Measurements from ENCODE around the gene RNF5.
"Not testable (repeated sequence)": the region's sequence is repeated elsewhere in the genome, so short reads cannot be mapped to it uniquely, and the experiment has no call there.

RNF5 gene

DNA sequence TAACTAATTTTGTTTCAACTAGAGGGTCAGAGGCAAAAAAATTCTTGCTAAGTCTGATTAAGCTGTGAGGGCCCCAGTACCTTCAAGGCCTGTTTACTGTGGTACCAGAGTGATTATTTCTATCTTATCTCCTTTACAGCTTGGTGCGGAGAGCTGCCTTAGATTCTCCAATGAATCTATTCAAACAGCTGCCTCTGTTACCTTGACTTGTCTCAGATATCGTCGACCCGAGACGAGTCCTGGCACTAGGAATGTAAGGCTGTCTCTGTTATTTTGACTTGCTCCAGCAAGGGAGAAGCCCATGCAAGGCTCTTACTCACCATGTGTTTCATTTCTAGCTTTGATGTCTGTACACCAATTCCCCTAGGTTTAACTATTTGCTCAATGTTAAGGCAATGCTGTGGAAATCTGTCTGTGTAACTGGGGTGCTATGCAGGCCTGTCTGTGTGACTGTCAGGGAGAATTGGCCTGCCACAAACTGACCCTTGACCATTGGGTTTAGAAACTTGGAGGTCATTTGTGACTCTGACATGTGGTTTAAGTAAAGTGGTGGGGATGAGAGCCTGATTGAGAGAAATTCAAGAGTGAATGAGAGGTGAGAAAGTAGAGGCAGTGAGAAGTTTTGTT is 37.7 kb upstream of the RNF5 start:
- H2BK5ac ChIP-seq (ENCODE audit: low read depth, low read length, poor library complexity): no peak overlapping the region
- no peak overlapping the region for H2AK5ac ChIP-seq (ENCODE audit: low read length)
- H3K79me1 ChIP-seq (ENCODE audit: low read length): no peaks in the 10 kb centered on the region
- no peaks in the 10 kb centered on the region for H3K27me3 ChIP-seq (ENCODE audit: insufficient read depth, low read length)
- H2BK12ac ChIP-seq (ENCODE audit: low read length): no peak overlapping the region
- H4K8ac ChIP-seq (ENCODE audit: low read depth, low read length): no peak overlapping the region
- no peak for DNase-seq
- H3K79me2 ChIP-seq (ENCODE audit: control insufficient read depth, insufficient read depth, low read length, poor library complexity): no peaks in the 10 kb centered on the region
- no peak overlapping the region for H3K27ac ChIP-seq (ENCODE audit: low read depth, low read length)
- H3K4ac ChIP-seq (ENCODE audit: low read depth, low read length): no peak overlapping the region
- no peak overlapping the region for H3K4me2 ChIP-seq (ENCODE audit: low read length)
- no peaks in the 10 kb centered on the region for H3K4me1 ChIP-seq (ENCODE audit: control insufficient read depth in 1 of 2, insufficient read depth in 2 of 2, low read length in 2 of 2)
- no CpG with 5 or more reads among the region's 5 CpGs for WGBS (ENCODE audit: extremely low coverage, insufficient coverage, insufficient read length)
- no peak overlapping the region for H3K4me3 ChIP-seq (ENCODE audit: low read depth, low read length)
- H4K91ac ChIP-seq (ENCODE audit: low read depth, low read length): no peak overlapping the region
- no peak overlapping the region for H3K9ac ChIP-seq (ENCODE audit: low read length)
- no peak overlapping the region for H2BK120ac ChIP-seq (ENCODE audit: insufficient read depth, low read length, poor library complexity)
- H2AFZ ChIP-seq (ENCODE audit: insufficient read depth, low read length, poor library complexity): no peak overlapping the region
- H4K12ac ChIP-seq (ENCODE audit: low read depth, low read length): no peak overlapping the region
- H3K18ac ChIP-seq (ENCODE audit: low read length): no peak overlapping the region
- no peak overlapping the region for H3K14ac ChIP-seq (ENCODE audit: low read length)
- H3K36me3 ChIP-seq (ENCODE audit: control insufficient read depth in 1 of 2, insufficient read depth in 2 of 2, low read length in 2 of 2): no peaks in the 10 kb centered on the region
- no peaks in the 10 kb centered on the region for H3K9me3 ChIP-seq (ENCODE audit: insufficient read depth, low read depth, low read length)
- H3K23ac ChIP-seq (ENCODE audit: low read length): no peak overlapping the region

DNA sequence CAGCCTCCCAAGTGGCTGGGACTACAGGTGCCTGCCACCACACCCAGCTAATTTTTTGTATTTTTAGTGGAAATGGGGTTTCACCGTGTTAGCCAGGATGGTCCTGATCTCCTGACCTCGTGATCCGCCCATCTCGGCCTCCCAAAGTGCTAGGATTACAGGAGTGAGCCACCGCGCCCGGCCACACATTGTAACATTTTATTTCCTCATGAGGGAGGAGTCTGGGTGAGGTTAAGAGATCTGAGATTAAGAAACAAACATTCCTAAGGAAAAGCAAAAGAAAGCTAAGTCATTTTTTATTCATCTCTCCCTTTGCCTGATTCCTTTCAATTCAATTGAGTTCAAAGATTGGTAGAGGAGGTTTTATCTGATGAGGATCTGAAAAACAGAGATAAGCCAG is 34.0 kb upstream of the RNF5 start:
- H3K9ac ChIP-seq (ENCODE audit: low read length); H4K91ac ChIP-seq (ENCODE audit: low read depth, low read length); H3K9me3 ChIP-seq (ENCODE audit: insufficient read depth, low read depth, low read length); H3K27ac ChIP-seq (ENCODE audit: low read depth, low read length); H3K79me1 ChIP-seq (ENCODE audit: low read length); H2BK12ac ChIP-seq (ENCODE audit: low read length); H2BK5ac ChIP-seq (ENCODE audit: low read depth, low read length, poor library complexity); H3K4me2 ChIP-seq (ENCODE audit: low read length); H3K4me1 ChIP-seq (ENCODE audit: control insufficient read depth in 1 of 2, insufficient read depth in 2 of 2, low read length in 2 of 2); H3K27me3 ChIP-seq (ENCODE audit: insufficient read depth, low read length); H2BK120ac ChIP-seq (ENCODE audit: insufficient read depth, low read length, poor library complexity); H4K8ac ChIP-seq (ENCODE audit: low read depth, low read length); H3K4ac ChIP-seq (ENCODE audit: low read depth, low read length); H3K4me3 ChIP-seq (ENCODE audit: low read depth, low read length); H3K79me2 ChIP-seq (ENCODE audit: control insufficient read depth, insufficient read depth, low read length, poor library complexity); H3K18ac ChIP-seq (ENCODE audit: low read length); H2AK5ac ChIP-seq (ENCODE audit: low read length); H3K36me3 ChIP-seq (ENCODE audit: control insufficient read depth in 1 of 2, insufficient read depth in 2 of 2, low read length in 2 of 2); H2AFZ ChIP-seq (ENCODE audit: insufficient read depth, low read length, poor library complexity); H4K12ac ChIP-seq (ENCODE audit: low read depth, low read length); DNase-seq; H3K14ac ChIP-seq (ENCODE audit: low read length); H3K23ac ChIP-seq (ENCODE audit: low read length): not testable (repeated sequence)
- WGBS (ENCODE audit: extremely low coverage, insufficient coverage, insufficient read length): no CpG with 5 or more reads among the region's 7 CpGs

DNA sequence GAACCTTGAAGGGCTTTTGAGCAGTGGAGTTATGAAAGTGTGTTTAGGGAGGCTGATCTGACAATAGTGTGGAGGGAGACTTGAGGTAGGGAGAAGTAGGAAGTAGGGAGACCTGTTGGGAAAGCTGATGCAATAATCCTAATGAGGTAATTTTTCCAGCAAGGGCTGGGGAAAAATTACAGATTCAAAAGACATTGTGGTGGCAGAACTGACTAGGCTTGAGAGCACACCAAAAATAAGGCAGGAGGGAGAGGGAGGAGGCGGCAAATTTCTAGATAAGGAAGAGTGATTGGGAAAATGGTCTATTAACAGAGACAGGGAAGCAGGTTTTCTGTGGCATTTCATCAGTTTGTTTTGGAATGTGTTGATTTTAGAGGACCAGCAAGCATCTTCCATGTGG is 31.9 kb upstream of the RNF5 start:
- H2AFZ ChIP-seq (ENCODE audit: insufficient read depth, low read length, poor library complexity): no peak overlapping the region
- no peak overlapping the region for H3K23ac ChIP-seq (ENCODE audit: low read length)
- H4K91ac ChIP-seq (ENCODE audit: low read depth, low read length): no peak overlapping the region
- H2BK12ac ChIP-seq (ENCODE audit: low read length): no peak overlapping the region
- no peak overlapping the region for H3K9ac ChIP-seq (ENCODE audit: low read length)
- no peak overlapping the region for H2AK5ac ChIP-seq (ENCODE audit: low read length)
- H2BK120ac ChIP-seq (ENCODE audit: insufficient read depth, low read length, poor library complexity): no peak overlapping the region
- no peak overlapping the region for H3K4me2 ChIP-seq (ENCODE audit: low read length)
- H3K4me3 ChIP-seq (ENCODE audit: low read depth, low read length): no peak overlapping the region
- no peaks in the 10 kb centered on the region for H3K79me1 ChIP-seq (ENCODE audit: low read length)
- H3K79me2 ChIP-seq (ENCODE audit: control insufficient read depth, insufficient read depth, low read length, poor library complexity): no peaks in the 10 kb centered on the region
- no peak for DNase-seq
- no peak overlapping the region for H3K4ac ChIP-seq (ENCODE audit: low read depth, low read length)
- no peaks in the 10 kb centered on the region for H3K36me3 ChIP-seq (ENCODE audit: control insufficient read depth in 1 of 2, insufficient read depth in 2 of 2, low read length in 2 of 2)
- H3K9me3 ChIP-seq (ENCODE audit: insufficient read depth, low read depth, low read length): peaks cover 3% of the 10 kb centered on the region
- H3K18ac ChIP-seq (ENCODE audit: low read length): no peak overlapping the region
- H3K4me1 ChIP-seq (ENCODE audit: control insufficient read depth in 1 of 2, insufficient read depth in 2 of 2, low read length in 2 of 2): peaks cover 0 to 2% of the 10 kb centered on the region in 2 experiments
- no peak overlapping the region for H4K8ac ChIP-seq (ENCODE audit: low read depth, low read length)
- H4K12ac ChIP-seq (ENCODE audit: low read depth, low read length): no peak overlapping the region
- no peak overlapping the region for H2BK5ac ChIP-seq (ENCODE audit: low read depth, low read length, poor library complexity)
- H3K14ac ChIP-seq (ENCODE audit: low read length): no peak overlapping the region
- peaks cover 13% of the 10 kb centered on the region for H3K27me3 ChIP-seq (ENCODE audit: insufficient read depth, low read length)
- H3K27ac ChIP-seq (ENCODE audit: low read depth, low read length): no peak overlapping the region
- no CpG with 5 or more reads among the region's 1 CpG for WGBS (ENCODE audit: extremely low coverage, insufficient coverage, insufficient read length)

DNA sequence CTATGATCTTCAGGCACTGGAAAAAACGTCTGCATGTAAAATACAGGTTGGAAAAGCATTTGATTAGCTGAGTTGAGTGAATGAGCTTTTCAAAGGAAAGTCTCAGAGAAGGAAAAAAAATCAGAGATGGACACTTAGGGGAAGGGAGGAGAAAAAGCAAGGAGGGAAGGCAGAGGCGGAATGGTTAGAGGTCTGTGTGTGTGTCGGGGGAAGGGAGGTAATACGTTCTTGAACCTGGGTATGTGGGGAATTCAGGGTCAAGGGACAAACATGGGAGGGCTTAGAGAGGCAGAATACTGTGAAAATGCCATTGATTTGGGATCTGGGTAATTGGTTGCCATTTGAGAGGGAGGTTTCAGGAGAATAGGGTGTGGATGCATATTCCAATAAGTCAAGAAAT is 31.5 kb upstream of the RNF5 start:
- Histone ChIP-seq H2AK5ac (ENCODE audit: low read length) (no peak overlapping the region), H3K18ac (ENCODE audit: low read length) (no peak overlapping the region), H2BK120ac (ENCODE audit: insufficient read depth, low read length, poor library complexity) (no peak overlapping the region), H3K79me1 (ENCODE audit: low read length) (no peaks in the 10 kb centered on the region), H3K4me1 (ENCODE audit: control insufficient read depth in 1 of 2, insufficient read depth in 2 of 2, low read length in 2 of 2) (peaks cover 0 to 2% of the 10 kb centered on the region in 2 experiments), H3K4me2 (ENCODE audit: low read length) (no peak overlapping the region), H2BK12ac (ENCODE audit: low read length) (no peak overlapping the region), H2AFZ (ENCODE audit: insufficient read depth, low read length, poor library complexity) (no peak overlapping the region), H3K23ac (ENCODE audit: low read length) (no peak overlapping the region), H3K27me3 (ENCODE audit: insufficient read depth, low read length) (peaks cover 16% of the 10 kb centered on the region), H3K36me3 (ENCODE audit: control insufficient read depth in 1 of 2, insufficient read depth in 2 of 2, low read length in 2 of 2) (no peaks in the 10 kb centered on the region), H3K14ac (ENCODE audit: low read length) (no peak overlapping the region), H3K27ac (ENCODE audit: low read depth, low read length) (no peak overlapping the region), H4K91ac (ENCODE audit: low read depth, low read length) (no peak overlapping the region), H3K9ac (ENCODE audit: low read length) (no peak overlapping the region), H4K12ac (ENCODE audit: low read depth, low read length) (no peak overlapping the region), H3K4me3 (ENCODE audit: low read depth, low read length) (no peak overlapping the region), H3K9me3 (ENCODE audit: insufficient read depth, low read depth, low read length) (peaks cover 3% of the 10 kb centered on the region), H3K4ac (ENCODE audit: low read depth, low read length) (no peak overlapping the region), H3K79me2 (ENCODE audit: control insufficient read depth, insufficient read depth, low read length, poor library complexity) (no peaks in the 10 kb centered on the region), H4K8ac (ENCODE audit: low read depth, low read length) (no peak overlapping the region), H2BK5ac (ENCODE audit: low read depth, low read length, poor library complexity) (no peak overlapping the region)
- no peak for DNase-seq
- WGBS (ENCODE audit: extremely low coverage, insufficient coverage, insufficient read length): no CpG with 5 or more reads among the region's 4 CpGs

All from trophoblast cell (in vitro differentiated cells and primary cell).